Bronchial epithelial cell (primary cell): ENCODE data around the gene EEF1G. TPM values are rescaled to one million over a fixed set of nuclear protein-coding genes. Genes with fewer than 3 reads are reported as not detected.

Experiments
- DNase-seq: peaks from one replicate; pipeline ENCODE4 v3.0.0-alpha.2; 2010; ENCODE audit warnings: low read depth
- FAIRE-seq: peaks from 2 replicates; lab custom pipeline; 2011; peaks lifted over from hg19 to GRCh38; lab: Jason Lieb, UNC
- H3K27me3 ChIP-seq: 2 replicates; pipeline ENCODE4 v1.5.1; 2011; ENCODE audit warnings: low read length; ENCODE audit not compliant: control insufficient read depth, insufficient read depth
- H3K36me3 ChIP-seq: 2 replicates; pipeline ENCODE4 v1.5.1; 2011; ENCODE audit warnings: low read length; ENCODE audit not compliant: control insufficient read depth, insufficient read depth
- H3K4me3 ChIP-seq: 2 replicates; pipeline ENCODE4 v1.5.1; 2011; ENCODE audit warnings: mild to moderate bottlenecking, low read depth, low read length, control low read depth
- CTCF ChIP-seq: IDR thresholded peaks from 2 replicates; pipeline ENCODE4 v1.5.1; 2011; ENCODE audit warnings: mild to moderate bottlenecking, moderate library complexity, low read length, control low read depth, inconsistent platforms; ENCODE audit not compliant: insufficient read depth, severe bottlenecking
- total RNA-seq: library from RNA; depleted of rRNA; stranded (reverse); fragments of >200 nt; gene quantifications from 2 replicates; pipeline ENCODE4 v1.2.1, GENCODE V29; 2014

Gene EEF1G
- total RNA-seq, 1 donor from 2014 or later, result 2,441 TPM

GRCh38 chr11:62615521-62615920 is 41.8 kb upstream of the EEF1G start:
- DNase-seq, result no peak
- Histone ChIP-seq H3K36me3 (peaks cover 8% of the 10 kb centered on the region), H3K4me3 (no peak overlapping the region), H3K27me3 (no peaks in the 10 kb centered on the region)
- TF ChIP-seq CTCF, result no peak
- no peak for FAIRE-seq

GRCh38 chr11:62614275-62614674 is 40.6 kb upstream of the EEF1G start:
- DNase-seq (peak; percentile 73), FAIRE-seq (peak; percentile 84)
- Histone ChIP-seq H3K27me3 (no peaks in the 10 kb centered on the region), H3K36me3 (peaks cover 10% of the 10 kb centered on the region), H3K4me3 (no peak overlapping the region)
- no peak for TF ChIP-seq CTCF

- TF ChIP-seq CTCF, result no peak
- Histone ChIP-seq H3K27me3 (no peaks in the 10 kb centered on the region), H3K36me3 (peaks cover 13% of the 10 kb centered on the region), H3K4me3 (no peak overlapping the region)
- DNase-seq (no peak), FAIRE-seq (no peak)
Observed at GRCh38 chr11:62613291-62613778, 39.6 kb upstream of the EEF1G start.

- no peak for FAIRE-seq
- Histone ChIP-seq H3K27me3 (no peaks in the 10 kb centered on the region), H3K4me3 (peak within 1 kb of the TSS; percentile 52), H3K36me3 (peaks cover 13% of the 10 kb centered on the region)
- peak; percentile 96 for TF ChIP-seq CTCF
- DNase-seq, result peak; percentile 58
Observed at GRCh38 chr11:62612366-62613290, 38.9 kb upstream of the EEF1G start, which contains the start of the genes EML3 and ROM1. Gene EML3 (minus strand): TSS chr11:62612775. CDS start chr11:62612457, 318 bp downstream. Gene ROM1 (plus strand): TSS chr11:62613257. CDS start chr11:62613282, 25 bp downstream.

- TF ChIP-seq CTCF, result peak; percentile 12
- peaks cover 10% of the 10 kb centered on the region for H3K36me3 ChIP-seq
- FAIRE-seq (no peak), DNase-seq (no peak)
- no peaks in the 10 kb centered on the region for H3K27me3 ChIP-seq
- H3K4me3 ChIP-seq, result peak overlapping the region; percentile 52
Observed at GRCh38 chr11:62611705-62612365, 38.1 kb upstream of the EEF1G start.
